ENCODE measurements around the gene AFF1.

Gene AFF1

GRCh38 chr4:87128006-87128705, 193.3 kb downstream of the AFF1 start:
- DNase-seq (ENCODE audit: low read depth) = no peak
- H3K4me3 ChIP-seq (ENCODE audit: low read length) = no peak overlapping the region
- no peak for TF ChIP-seq CTCF (conservative IDR thresholded peaks at IDR 0.05; ENCODE audit: low read depth, low read length)

GRCh38 chr4:87129681-87130080, 194.9 kb downstream of the AFF1 start:
- H3K4me3 ChIP-seq (ENCODE audit: low read length) = no peak overlapping the region
- TF ChIP-seq CTCF (conservative IDR thresholded peaks at IDR 0.05; ENCODE audit: low read depth, low read length) = no peak
- no peak for DNase-seq (ENCODE audit: low read depth)

- TF ChIP-seq CTCF (conservative IDR thresholded peaks at IDR 0.05; ENCODE audit: low read depth, low read length) = no peak
- DNase-seq (ENCODE audit: low read depth) = no peak
- H3K4me3 ChIP-seq (ENCODE audit: low read length) = no peak overlapping the region
Measured at GRCh38 chr4:87130985-87131703, 196.3 kb downstream of the AFF1 start.

- DNase-seq (ENCODE audit: low read depth) = no peak
- no peak for TF ChIP-seq CTCF (conservative IDR thresholded peaks at IDR 0.05; ENCODE audit: low read depth, low read length)
- no peak overlapping the region for H3K4me3 ChIP-seq (ENCODE audit: low read length)
Measured at GRCh38 chr4:87132035-87132434, 197.2 kb downstream of the AFF1 start.

GRCh38 chr4:87133183-87133582, 198.4 kb downstream of the AFF1 start:
- DNase-seq (ENCODE audit: low read depth) = no peak
- TF ChIP-seq CTCF (conservative IDR thresholded peaks at IDR 0.05; ENCODE audit: low read depth, low read length) = no peak
- H3K4me3 ChIP-seq (ENCODE audit: low read length) = no peak overlapping the region

GRCh38 chr4:87134122-87134521, 199.3 kb downstream of the AFF1 start:
- no peak overlapping the region for H3K4me3 ChIP-seq (ENCODE audit: low read length)
- DNase-seq (ENCODE audit: low read depth) = no peak
- no peak for TF ChIP-seq CTCF (conservative IDR thresholded peaks at IDR 0.05; ENCODE audit: low read depth, low read length)

- no peak for TF ChIP-seq CTCF (conservative IDR thresholded peaks at IDR 0.05; ENCODE audit: low read depth, low read length)
- DNase-seq (ENCODE audit: low read depth) = no peak
- H3K4me3 ChIP-seq (ENCODE audit: low read length) = no peak overlapping the region
Measured at GRCh38 chr4:87141428-87141827, 206.6 kb downstream of the AFF1 start.
